Hematopoietic multipotent progenitor cell treated with erythropoietin and hydrocortisone succinate and interleukin-3 and kit ligand, for 17 days (in vitro differentiated cells): ENCODE measurements around the gene CASKIN2.
"Not testable (repeated sequence)": the region's sequence is repeated elsewhere in the genome, so short reads cannot be mapped to it uniquely, and the experiment has no call there.

Experiments used
- DNase-seq: peaks from one replicate; pipeline ENCODE4 v3.0.0-alpha.2; 2015; ENCODE audit warnings: low spot score

CASKIN2 gene

DNA sequence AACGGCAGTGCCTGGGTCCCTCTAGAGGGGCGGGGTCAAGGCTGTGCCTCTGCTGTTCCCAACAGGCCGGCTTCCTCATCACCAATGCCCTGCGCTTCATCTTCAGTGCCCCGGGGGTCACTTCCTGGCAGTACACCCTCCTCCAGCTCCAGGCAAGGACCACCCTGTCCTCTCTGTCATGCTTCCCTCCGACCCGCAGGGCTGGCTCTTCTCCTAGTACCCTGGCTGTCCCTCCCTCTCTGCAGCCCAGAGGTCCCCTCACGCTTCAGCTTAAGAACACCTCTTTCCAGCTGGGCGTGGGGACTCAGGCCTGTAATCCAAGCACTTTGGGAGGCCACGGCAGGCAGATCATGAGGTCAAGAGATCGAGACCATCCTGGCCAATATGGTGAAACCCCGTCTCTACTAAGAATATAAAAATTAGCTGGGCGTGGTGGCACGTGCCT is 25.8 kb downstream of the CASKIN2 start:
- no peak for DNase-seq

GRCh38 chr17:75488693-75489510 is 26.4 kb downstream of the CASKIN2 start:
- DNase-seq = no peak

DNA sequence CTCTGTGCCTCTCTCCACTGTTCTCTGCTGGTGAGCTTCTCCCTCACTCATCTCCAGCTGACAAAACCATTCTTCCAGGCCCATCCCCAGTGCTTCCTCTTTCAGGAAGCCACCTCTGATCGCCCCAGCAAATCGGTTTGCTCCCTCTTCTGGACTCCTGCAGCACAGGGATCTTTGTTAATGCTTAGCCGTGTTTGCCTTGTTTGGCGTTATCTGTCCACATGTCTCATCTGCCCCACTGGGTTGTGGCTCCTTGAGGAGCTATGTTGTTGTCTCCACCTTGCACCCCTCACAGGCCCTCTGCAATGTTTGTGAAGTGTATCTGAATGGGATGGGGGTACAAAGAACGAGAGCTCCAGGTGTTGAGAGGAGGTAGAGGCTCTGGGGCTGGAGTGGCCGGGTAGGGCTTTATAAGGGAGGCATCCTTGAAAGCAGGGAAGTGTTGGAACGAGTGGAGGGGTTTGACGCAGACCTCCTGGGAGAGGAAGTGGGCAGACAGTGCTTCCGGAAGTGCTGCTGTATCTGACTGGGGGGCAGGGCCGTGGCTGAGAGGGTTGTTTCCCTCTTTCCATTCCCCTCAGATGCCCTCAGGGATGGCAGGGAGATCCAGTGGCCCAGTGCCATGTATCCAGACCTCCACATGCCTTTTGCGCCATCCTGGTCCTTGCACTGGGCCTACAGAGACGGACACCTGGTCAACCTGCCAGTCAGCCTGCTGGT is 27.8 kb downstream of the CASKIN2 start:
- no peak for DNase-seq

GRCh38 chr17:75486951-75487350 is 28.4 kb downstream of the CASKIN2 start:
- no peak for DNase-seq

DNA sequence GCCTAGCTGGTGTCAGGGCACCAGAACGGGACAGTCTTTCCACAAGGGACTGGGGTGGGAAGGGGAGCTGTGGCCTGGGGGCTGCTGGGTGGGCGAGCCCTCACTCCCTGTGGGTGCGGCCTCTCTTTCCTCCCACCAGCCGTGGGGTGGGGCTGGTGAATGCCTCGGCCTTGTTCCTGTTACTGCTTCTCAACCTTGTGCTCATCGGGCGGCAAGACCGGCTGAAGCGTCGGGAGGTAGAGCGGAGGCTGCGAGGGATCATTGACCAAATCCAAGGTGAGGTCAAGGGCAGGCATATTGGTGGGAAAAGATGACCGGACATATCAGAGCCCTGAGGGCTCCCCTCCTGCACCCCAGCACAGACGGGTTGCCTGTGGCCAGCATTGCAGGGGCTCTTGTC is 29.2 kb downstream of the CASKIN2 start:
- DNase-seq = no peak

- DNase-seq = no peak
Measured at GRCh38 chr17:75485688-75486087, 29.6 kb downstream of the CASKIN2 start.

DNA sequence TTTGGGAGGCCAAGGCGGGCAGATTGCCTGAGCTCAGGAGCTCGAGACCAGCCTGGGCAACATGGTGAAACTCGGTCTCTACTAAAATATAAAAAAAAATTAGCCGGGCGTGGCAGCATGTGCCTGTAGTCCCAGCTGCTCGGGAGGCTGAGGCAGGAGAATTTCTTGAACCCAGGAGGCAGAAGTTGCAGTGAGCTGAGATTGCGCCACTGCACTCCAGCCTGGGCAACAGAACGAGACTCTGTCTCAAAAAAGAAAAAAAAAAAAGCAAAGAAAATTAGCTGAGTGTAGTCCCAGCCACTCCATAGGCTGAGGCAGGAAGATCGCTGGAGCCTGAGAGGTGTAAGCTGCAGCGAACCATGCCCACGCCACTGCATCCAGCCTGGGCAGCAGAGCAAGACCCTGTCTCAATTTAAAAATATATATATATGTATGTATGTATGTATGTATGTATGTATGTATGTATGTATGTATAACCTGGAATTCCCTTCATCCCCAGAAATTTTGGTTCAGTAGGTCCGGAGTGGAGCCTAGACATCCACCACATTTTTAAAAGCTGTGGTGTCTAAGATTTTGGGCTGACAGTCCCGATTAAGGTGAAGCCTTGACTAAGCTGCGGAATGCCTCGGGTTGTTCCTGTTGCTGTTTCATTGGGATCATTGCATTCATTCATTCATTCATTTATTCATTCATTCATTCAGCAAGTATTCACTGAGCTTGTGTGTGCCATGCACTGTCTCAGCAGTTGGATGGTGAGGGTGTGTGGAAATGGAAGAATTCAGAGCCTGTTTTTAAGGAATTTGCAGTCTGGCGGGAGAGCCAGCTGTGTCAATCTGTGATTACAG is 33.0 kb downstream of the CASKIN2 start:
- DNase-seq = no peak

DNA sequence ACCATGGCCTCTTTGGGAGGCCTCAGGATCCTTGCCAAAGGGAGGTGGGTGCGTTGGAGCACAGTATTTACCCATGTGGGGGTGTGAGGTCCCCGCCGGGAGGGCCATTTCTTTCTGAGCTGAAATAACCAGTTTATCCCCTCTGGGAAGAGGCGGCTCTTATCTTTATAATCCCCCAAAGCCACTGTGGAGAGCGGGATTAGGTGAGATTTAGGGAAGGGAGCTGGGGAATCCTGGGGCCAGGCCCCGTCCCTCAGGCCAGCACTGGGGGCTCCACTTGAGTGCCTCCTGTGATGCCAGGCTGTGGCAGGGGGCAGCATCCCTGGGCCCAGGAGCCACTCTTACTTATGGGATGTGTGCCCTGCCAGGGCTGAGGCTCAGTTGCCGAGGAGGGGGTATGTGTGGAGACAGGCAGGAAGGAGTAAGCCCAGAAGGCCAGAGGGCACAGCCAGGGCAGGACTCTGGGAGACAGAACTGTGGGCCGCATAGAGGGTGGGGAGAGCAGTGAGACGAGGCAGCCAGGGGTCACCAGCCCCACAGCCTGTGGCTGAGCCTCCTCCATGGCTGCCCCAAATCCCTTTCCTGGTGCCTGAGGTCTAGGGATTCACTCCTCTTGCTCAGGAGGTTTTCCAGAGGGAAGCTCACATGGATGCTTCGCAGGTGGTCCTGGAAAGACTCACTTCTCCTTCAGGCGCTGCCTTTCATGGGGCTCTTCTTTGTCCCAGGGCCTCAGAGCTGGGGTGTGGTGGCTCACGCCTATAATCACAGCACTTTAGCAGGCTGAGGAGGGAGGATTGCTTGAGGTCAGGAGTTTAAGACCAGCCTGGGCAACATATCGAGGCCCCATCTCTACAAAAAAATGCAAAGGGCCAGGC is 33.9 kb downstream of the CASKIN2 start:
- DNase-seq = no peak

DNA sequence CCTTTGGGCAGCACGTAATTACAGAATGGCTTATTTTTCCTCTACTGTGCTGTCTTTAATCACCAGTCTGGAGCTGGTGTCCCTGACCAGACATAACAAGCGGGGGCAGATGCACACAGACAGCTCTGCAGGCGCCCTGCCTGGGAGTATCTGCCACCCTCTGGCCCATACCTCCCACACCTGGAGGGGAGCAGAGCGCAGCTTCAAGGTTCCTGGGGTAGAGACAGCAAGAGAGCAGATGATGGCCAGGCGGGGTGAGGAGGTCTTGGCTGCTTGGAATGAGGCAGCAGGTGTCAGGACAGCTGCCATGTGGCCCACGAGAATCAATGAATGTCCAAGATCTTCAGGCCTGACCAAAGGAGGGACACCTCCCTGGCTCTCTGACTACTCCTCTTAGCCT is 35.1 kb downstream of the CASKIN2 start:
- DNase-seq = no peak

DNA sequence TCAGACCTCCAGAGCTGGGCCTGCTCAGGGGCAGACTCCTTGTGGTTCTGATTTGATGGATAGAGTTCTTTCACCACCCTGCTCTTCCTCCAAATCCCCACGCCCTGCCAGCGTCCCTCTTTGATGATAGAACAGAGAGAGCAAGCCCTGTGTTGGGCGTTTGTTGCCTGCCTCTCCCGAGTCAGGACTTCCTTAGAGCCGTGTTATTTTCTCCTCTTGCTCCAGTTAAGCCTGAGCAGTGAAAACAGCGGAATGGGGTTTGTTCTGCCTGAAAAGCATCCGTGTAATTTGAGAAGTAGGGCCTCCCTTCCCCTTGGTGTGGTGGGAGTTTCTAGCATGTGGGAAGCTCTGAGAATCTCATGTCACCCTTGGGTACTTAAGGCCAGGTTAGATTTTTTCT is 36.8 kb downstream of the CASKIN2 start:
- DNase-seq = no peak

- DNase-seq = not testable (repeated sequence)
Measured at GRCh38 chr17:75477490-75477862, 37.9 kb downstream of the CASKIN2 start.

GRCh38 chr17:75476752-75477489 is 38.4 kb downstream of the CASKIN2 start:
- DNase-seq = no peak

GRCh38 chr17:75476271-75476671 is 39.1 kb downstream of the CASKIN2 start:
- DNase-seq = no peak

DNA sequence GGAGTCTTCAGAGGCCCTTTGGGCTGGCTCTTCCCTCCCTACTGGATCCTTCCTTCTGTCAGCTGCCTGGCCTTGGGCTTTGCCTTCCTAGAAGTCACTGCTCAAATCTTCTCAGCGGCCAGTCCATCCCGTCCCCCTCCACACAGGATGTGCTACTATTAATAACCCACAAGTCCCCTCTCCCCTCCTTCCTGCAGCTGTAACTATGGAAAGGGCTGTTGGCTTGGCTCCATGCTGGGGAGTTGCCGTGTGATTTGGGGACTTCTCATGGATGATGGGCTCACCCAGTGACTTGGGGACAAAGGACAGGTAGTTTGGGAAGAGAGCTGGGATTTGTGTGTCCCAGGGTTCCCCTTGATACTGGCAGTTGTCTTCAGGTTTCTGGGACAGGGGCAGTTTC is 39.5 kb downstream of the CASKIN2 start:
- DNase-seq = no peak

DNA sequence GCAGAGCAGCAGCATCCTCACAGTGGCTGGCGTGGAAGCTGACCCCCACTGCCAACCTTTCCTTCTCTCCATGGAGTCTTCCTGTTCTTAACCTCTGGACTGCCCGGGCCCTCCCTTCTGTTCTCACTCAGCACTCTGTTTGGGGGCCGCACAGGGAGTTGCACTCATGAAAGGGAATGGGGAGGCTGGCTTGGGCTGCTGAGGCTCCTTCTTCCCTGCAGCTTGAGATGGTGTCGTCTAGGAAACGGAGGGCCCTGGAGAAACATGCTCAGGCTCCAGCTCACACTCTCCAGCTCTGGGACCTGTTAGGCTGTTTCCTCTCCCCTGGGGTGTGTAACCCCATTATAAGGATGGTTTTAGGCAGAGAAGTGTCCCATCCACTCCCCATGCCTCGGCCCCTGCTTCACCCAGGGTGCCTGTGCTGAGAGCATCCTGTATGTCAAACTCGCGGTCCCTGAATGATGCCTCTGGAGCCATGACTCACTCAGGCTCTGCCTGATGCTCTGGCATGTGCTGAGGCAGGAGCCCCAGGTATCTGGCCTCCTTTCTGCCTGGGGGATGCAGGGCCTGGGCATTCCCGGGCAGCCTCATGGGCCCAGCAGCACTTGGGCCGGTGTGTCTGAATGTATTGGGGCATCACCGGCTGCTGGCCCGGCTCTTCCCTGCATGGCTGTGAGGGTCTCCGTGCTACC is 40.0 kb downstream of the CASKIN2 start:
- no peak for DNase-seq

GRCh38 chr17:75474736-75475135 is 40.6 kb downstream of the CASKIN2 start:
- no peak for DNase-seq

- no peak for DNase-seq
Measured at GRCh38 chr17:75473246-75473645, 42.1 kb downstream of the CASKIN2 start.

- DNase-seq = no peak
Measured at GRCh38 chr17:75472119-75472518, 43.2 kb downstream of the CASKIN2 start.

GRCh38 chr17:75471207-75471606 is 44.1 kb downstream of the CASKIN2 start:
- DNase-seq = no peak

DNA sequence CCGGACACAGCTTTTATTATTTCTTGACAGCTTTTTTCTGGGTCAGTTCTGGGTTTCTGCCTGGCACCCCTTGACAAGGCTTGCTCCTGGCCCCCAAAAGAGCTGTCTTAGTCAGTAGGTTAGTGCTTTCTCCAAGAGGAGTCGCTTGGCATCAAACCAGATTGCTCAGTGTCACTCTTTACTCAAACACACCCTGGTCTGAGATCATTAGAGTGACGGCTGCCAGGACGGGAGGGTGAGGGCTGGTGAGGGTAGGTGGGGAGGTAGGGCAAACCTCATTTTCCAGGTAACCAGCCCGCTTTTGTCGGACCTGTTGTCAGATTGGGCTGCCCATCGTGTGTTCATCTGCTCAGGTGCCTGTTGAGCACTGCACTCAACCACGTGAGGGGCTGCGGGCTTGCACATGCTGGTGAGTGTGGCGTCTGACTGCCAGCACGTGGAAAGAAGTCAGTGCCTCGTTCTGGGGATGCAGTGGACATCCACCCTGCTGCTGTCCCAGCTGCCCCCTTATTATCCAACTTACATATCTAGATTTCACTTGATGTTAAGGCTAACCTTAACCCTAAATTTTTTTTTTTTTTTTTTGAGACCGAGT is 46.5 kb downstream of the CASKIN2 start:
- no peak for DNase-seq
